Measurements from ENCODE around the gene TBK1.
"Not testable (repeated sequence)": the region's sequence is repeated elsewhere in the genome, so short reads cannot be mapped to it uniquely, and the experiment has no call there.

The TBK1 gene

GRCh38 chr12:64497903-64498302 is 46.0 kb downstream of the TBK1 start:
- DNase-seq = no peak

GRCh38 chr12:64500394-64500793 is 48.5 kb downstream of the TBK1 start:
- DNase-seq = peak; percentile 97

GRCh38 chr12:64501486-64501885 is 49.6 kb downstream of the TBK1 start:
- no peak for DNase-seq

GRCh38 chr12:64506955-64507354 is 55.0 kb downstream of the TBK1 start:
- DNase-seq = no peak

GRCh38 chr12:64510667-64511066 is 58.7 kb downstream of the TBK1 start:
- DNase-seq = no peak

GRCh38 chr12:64518396-64518795 is 66.5 kb downstream of the TBK1 start:
- DNase-seq = no peak

GRCh38 chr12:64521833-64522232 is 69.9 kb downstream of the TBK1 start:
- DNase-seq = no peak

- DNase-seq = peak; percentile 79
Observed at GRCh38 chr12:64522316-64522715, 70.4 kb downstream of the TBK1 start.

- no peak for DNase-seq
Observed at GRCh38 chr12:64522807-64523206, 70.9 kb downstream of the TBK1 start.

- not testable (repeated sequence) for DNase-seq
Observed at GRCh38 chr12:64523565-64524444, 71.9 kb downstream of the TBK1 start.

- no peak for DNase-seq
Observed at GRCh38 chr12:64525461-64526160, 73.7 kb downstream of the TBK1 start.

GRCh38 chr12:64526859-64527258 is 74.9 kb downstream of the TBK1 start:
- DNase-seq = no peak

GRCh38 chr12:64528616-64529015 is 76.7 kb downstream of the TBK1 start:
- DNase-seq = no peak

- DNase-seq = no peak
Observed at GRCh38 chr12:64530566-64530965, 78.6 kb downstream of the TBK1 start.

GRCh38 chr12:64531665-64532334 is 79.9 kb downstream of the TBK1 start:
- DNase-seq = no peak

- DNase-seq = no peak
Observed at GRCh38 chr12:64532734-64533351, 80.9 kb downstream of the TBK1 start.

GRCh38 chr12:64534672-64535199 is 82.8 kb downstream of the TBK1 start:
- no peak for DNase-seq

- DNase-seq = no peak
Observed at GRCh38 chr12:64538121-64538520, 86.2 kb downstream of the TBK1 start.

GRCh38 chr12:64542409-64543047 is 90.6 kb downstream of the TBK1 start:
- DNase-seq = not testable (repeated sequence)

- no peak for DNase-seq
Observed at GRCh38 chr12:64544371-64545080, 92.6 kb downstream of the TBK1 start.

- DNase-seq = no peak
Observed at GRCh38 chr12:64545081-64545382, 93.1 kb downstream of the TBK1 start.

- no peak for DNase-seq
Observed at GRCh38 chr12:64549108-64549507, 97.2 kb downstream of the TBK1 start.

Measured in SIG-M5 (cell line).